GM21526 (cell line): Measurements from ENCODE around the gene VWA8.
"Not testable (repeated sequence)": the region's sequence is repeated elsewhere in the genome, so short reads cannot be mapped to it uniquely, and the experiment has no call there.

Source experiments
- ATAC-seq: cut with Tn5 transposase; IDR thresholded peaks from one replicate; pipeline ENCODE4 v1.9.1; 2021; ENCODE audit warnings: moderate library complexity; ENCODE audit not compliant: unreplicated experiment, low FRiP score

The VWA8 gene

DNA sequence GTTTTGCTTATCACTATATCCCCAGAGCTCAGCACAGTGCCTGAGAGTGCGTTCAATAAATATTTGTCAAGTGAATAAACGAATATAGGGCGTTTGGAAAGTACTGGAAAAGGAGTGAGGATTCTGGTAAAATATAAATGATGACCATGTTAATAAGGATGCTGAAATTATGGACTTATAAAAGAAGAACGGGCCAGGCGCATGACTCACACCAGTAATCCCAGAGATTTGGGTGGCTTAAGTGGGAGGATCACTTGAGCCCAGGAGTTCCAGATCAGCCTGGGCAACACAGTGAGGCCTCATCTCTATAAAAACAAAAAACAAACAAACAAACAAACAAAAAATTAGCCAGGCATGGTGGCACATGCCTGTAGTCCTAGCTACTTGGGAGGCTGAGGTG, 198.1 kb downstream of the VWA8 start:
- ATAC-seq: no peak

DNA sequence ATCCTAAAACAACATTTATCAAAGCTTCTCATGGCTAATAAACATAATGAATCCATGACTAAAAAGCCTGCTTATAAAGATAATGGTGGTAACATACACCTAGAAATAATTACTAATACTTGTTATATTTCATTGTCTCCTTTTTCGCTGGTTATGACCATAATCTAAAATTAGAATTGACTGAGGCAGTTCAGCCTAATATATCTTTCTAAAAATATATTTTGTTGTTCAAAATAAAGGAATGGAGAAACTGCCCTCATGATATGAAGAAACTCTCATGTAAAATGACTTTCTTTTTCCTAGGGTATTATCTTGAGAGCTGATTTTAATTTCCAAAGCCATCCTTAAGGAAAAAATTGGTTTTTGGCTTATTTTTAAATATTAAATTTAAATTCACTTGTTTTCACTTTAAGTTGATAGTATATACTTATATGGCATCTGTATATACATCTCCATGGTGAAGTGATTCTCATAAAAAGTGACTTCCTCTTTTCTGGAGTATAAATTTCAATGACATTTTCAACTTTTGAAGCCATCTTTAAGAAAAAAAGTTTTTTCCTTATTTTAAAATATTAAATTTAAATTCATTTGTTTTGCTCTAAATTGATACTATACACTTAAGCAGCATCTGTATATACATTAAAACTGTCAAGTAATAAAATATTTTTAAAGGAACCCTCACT, 204.6 kb downstream of the VWA8 start:
- no peak for ATAC-seq

- ATAC-seq: no peak
These were observed 209.0 kb downstream of the VWA8 start for GRCh38 chr13:41751734-41752445.

- ATAC-seq: no peak
These were observed 209.6 kb downstream of the VWA8 start for GRCh38 chr13:41751277-41751676.

- no peak for ATAC-seq
These were observed 214.7 kb downstream of the VWA8 start for GRCh38 chr13:41746259-41746658.

DNA sequence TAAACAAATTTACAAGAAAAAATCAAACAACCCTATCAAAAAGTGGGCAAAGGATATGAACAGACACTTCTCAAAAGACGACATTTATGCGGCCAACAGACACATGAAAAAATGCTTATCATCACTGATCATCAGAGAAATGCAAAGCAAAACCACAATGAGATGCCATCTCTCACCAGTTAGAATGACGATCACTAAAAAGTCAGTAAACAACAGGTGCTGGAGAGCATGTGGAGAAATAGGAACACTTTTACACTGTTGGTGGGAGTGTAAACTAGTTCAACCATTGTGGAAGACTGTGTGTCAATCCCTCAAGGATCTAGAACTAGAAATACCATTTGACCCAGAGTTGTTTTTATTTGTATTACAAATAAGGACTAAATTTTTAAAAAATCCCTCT, 215.4 kb downstream of the VWA8 start:
- ATAC-seq: not testable (repeated sequence)

- no peak for ATAC-seq
These were observed 217.9 kb downstream of the VWA8 start for GRCh38 chr13:41742917-41743552.

DNA sequence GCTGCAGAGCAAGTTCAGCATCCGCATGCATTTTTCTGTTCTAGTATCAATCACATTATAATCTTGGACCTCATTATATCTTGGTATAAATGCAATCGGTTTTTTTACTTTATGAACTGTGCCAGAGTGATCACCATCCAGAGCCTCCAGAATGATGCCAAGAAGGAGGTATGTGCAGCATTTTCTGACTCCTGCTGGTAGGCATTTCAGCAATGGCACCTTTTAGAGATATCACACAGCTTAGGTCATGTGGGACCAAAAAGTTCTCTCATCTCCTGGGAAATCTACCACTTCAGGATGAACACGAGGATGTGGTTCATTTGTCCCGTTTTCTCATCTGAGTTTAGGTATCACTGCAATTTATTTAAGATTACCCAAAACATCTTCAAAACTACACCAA, 220.4 kb downstream of the VWA8 start:
- ATAC-seq: no peak

DNA sequence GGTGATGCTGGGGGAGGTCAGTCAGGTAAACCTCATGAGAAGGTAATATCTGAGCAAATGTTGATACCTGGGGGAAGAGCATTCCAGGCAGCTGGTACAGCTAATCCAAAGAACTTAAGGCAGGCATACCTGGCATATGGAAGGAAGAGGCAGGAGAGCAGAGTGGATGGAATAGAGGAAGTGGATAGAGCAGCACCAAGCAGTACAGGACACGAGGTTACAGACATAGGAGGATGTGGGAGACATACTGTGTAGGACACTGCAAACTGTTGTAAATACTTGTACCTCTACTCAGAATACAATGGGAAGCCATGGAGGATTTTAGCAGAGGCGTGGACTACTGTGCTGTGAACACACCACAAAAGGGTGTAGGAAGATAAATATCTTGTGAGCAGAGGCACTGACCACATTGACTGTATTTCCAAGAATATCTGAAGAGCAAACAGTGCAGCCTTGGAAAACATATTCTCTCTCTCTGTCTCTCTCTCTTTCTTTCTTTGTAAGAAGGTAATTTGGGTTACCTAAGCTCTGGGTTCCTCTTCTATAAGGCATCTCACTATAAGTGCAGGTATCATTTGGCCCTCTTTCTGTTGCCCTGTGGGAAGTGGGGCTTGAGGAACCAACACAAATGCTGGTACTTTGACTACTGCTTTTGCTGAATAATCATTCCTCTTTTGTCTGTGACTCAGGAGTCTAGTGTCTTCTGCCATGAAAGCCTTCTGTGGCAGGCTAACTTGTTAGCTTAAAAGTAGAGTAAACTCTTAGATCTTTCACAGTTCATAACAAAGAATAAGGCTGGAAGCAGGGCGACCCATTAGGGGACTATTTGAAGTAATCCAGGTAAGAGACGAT, 238.0 kb downstream of the VWA8 start:
- no peak for ATAC-seq

DNA sequence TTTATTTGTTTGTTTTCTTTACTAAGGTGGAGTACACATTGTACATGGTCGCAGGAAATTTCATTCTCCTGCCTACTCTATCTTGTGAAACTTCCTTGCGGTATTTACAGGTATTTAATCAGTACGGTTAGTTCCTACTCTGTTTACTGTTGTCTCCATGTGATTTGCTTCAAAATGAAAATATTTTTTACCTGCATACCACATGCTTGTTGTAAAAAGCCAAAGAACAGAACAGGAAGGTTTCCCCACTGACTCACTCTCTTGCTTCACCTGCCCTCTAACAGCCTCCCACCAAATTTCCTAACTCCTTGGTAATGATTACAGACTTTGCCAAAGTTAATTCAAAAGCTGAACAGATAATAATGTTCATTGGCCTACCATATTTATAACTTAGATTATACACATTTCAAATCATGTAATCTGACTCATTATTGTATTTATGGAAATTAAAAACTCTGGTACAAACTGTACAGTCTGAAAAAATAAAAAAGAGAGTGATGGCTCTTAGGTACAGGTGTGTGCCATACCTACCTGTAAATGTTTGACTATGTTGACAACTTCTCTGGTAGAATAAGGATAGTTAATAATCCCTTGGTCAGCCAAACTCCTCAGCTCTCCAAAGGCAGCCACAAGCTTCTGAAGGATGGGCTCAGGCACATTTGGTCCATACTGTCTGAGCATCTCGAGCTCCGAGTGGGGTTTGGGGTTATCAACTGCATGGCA, 239.9 kb downstream of the VWA8 start:
- ATAC-seq: no peak

DNA sequence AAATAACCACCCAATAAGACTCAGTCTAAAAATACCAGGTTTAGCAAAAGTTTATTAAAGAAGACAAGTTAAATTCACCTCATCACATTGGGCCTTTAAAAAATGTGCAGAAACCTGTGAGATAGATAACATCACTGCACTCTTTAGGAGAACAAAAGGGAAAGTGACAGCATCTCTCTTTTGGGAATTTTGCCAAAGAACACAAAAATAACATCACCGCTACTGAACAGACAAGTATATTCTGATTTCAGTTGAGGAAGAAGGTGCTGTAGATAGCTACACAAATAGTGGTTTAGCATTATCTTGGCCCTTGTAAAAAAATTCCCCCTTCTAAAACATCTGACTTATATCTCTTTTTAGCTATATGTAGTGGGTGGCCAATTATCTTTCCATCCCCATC, 244.7 kb downstream of the VWA8 start:
- ATAC-seq: no peak

- no peak for ATAC-seq
These were observed 247.5 kb downstream of the VWA8 start for GRCh38 chr13:41713405-41713804.

GRCh38 chr13:41710771-41711170, 250.1 kb downstream of the VWA8 start:
- no peak for ATAC-seq

DNA sequence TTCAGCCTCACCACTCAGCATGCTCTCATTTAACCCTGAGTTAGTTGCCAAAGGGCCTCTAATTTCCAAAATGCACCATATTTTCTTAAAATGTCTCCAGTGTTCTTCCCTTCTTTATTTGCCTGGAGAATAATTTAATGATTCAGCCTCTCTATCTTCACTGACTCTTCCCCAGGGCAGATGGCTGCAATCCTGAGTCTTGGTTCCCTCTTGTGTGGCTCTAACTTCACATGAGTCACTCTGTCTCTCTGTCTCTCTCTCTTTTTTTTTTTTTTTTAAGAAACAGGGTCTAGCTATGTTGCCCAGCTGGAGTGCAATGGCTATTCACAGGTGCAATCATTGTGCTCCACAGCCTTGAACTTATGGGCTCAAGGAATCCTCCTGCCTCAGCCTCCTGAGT, 251.4 kb downstream of the VWA8 start:
- no peak for ATAC-seq

DNA sequence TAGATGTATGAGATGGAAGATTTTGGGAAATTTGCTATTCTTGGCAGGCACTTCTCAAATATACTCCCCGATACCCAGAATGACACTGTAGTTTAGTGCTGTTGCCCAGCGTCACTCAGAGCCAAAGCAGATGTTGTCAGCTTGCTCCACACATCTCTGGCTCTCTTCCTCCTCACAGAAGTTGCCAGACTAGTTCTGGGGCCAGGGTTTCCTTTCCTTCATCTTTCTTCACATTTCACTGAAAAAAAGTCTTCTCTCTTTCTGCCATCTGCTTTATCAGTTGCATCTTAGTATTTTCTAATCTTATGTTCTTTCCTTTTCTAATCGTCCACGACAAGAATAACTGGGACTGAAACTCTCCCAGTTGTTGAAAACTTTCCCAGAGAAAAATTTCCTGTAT, 252.2 kb downstream of the VWA8 start:
- ATAC-seq: no peak

GRCh38 chr13:41707194-41707821, 253.6 kb downstream of the VWA8 start:
- no peak for ATAC-seq

- ATAC-seq: no peak
These were observed 254.8 kb downstream of the VWA8 start for GRCh38 chr13:41706152-41706551.

DNA sequence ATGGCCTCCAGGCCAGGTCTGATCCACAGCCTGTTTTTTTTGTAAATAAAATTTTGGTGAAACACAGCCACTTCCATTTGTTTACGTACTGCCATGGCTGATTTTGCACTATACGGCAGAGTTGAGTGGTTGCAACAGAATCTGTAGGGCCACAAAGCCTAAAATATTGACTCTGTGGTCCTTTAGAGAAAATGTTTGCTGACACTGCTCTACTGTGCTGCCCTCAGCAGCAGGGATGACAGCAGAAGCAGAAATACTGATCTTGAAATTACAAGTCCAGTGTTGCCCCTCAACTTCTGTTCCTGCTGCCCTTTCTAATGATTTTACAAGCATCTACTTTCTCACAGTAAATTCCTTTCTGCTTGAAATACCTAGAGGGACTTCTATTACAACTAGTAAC, 258.4 kb downstream of the VWA8 start:
- ATAC-seq: no peak

DNA sequence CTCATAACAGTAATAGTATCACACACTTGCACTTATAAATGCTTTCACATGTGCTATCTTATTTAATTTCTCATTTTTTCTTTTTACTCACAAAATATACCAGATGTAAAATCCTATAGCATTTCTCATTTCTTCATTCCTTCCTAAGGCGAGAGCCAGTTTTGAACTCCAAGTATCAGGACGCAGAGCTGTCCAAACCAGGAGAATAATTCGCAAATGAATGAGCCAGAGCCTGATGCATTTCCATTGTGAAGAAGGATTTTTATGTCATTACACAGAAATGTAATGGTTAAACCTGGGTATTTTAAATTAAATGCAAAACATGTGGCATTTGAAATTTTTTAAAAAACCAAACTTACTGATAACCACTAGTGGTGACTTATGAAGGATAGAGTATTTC, 259.2 kb downstream of the VWA8 start:
- no peak for ATAC-seq

- no peak for ATAC-seq
These were observed 260.1 kb downstream of the VWA8 start for GRCh38 chr13:41700790-41701310.
